B cell (primary cell): ENCODE results near the gene HRC. TPM values are rescaled to one million over a fixed set of nuclear protein-coding genes. Genes with fewer than 3 reads are reported as not detected.

Experiments
- ATAC-seq: fragments of 200-7000 bp; cut with Tn5 transposase; one replicate; pipeline ENCODE4 v1.10.0; 2021; ENCODE audit warnings: low read depth, mild to moderate bottlenecking, moderate number of reproducible peaks, moderate library complexity
- CTCF ChIA-PET: fragments of 350-600 bp; sonication (Branson Sonifier 250); formaldehyde crosslinking; loops from one replicate; lab custom pipeline; 2021; ENCODE audit warnings: antibody characterized with exemption, inconsistent platforms; lab: Charles Lee
- POLR2A ChIA-PET: fragments of 350-600 bp; sonication (Branson Sonifier 250); formaldehyde crosslinking; loops from one replicate; lab custom pipeline; 2021; ENCODE audit warnings: antibody characterized with exemption; lab: Charles Lee
- DNase-seq: peaks from one replicate; pipeline ENCODE4 v3.0.0; 2013
- H2AFZ ChIP-seq: 2 replicates; pipeline ENCODE4 v1.6.1; 2012; ENCODE audit warnings: mild to moderate bottlenecking, low read depth, low read length; ENCODE audit not compliant: insufficient read depth, poor library complexity, severe bottlenecking
- H3K27ac ChIP-seq, 2 donors: 1 replicate in 1 of 2; 2 replicates in 1 of 2; pipeline ENCODE4 v1.5.1; 2012 to 2013; ENCODE audit warnings: low read length in 2 of 2, mild to moderate bottlenecking in 2 of 2, moderate library complexity in 1 of 2
- H3K27me3 ChIP-seq, 4 experiments: fragments of 200-600 bp in 1 of 4; sonication (generic) in 1 of 4; replicated peaks in 1 of 4; 1 replicate in 2 of 4; 2 replicates in 2 of 4; pipeline versions ENCODE4 v1.6.1 to v1.7.0; 2013 to 2016; ENCODE audit warnings: low read length in 3 of 4, mild to moderate bottlenecking in 2 of 4, mixed read lengths in 1 of 4, moderate library complexity in 1 of 4; ENCODE audit not compliant: insufficient read depth in 4 of 4, control insufficient read depth in 3 of 4; ENCODE audit errors: control extremely low read depth in 1 of 4
- H3K36me3 ChIP-seq, 2 experiments: replicated peaks in 1 of 2; 1 replicate in 1 of 2; 2 replicates in 1 of 2; pipeline versions ENCODE4 v1.6.1 to v1.7.1; 2013; ENCODE audit warnings: low read length in 1 of 2; ENCODE audit not compliant: insufficient read depth in 2 of 2, control insufficient read depth in 1 of 2; ENCODE audit errors: control extremely low read depth in 1 of 2, extremely low read depth in 1 of 2
- H3K4me1 ChIP-seq, 2 donors: fragments of 200-600 bp in 1 of 2; sonication (generic) in 1 of 2; 1 replicate in 1 of 2; 2 replicates in 1 of 2; pipeline versions ENCODE4 v1.5.1 to v1.6.1; 2013 to 2017; ENCODE audit warnings: low read length in 2 of 2; ENCODE audit not compliant: control insufficient read depth in 2 of 2, insufficient read depth in 2 of 2
- H3K4me2 ChIP-seq: replicated peaks from 2 replicates; pipeline ENCODE3; 2012; ENCODE audit warnings: mild to moderate bottlenecking, low read depth, low read length; ENCODE audit not compliant: poor library complexity, severe bottlenecking
- H3K4me3 ChIP-seq, 5 experiments: fragments of 200-600 bp in 1 of 5; sonication (generic) in 1 of 5; 1 replicate in 3 of 5; 2 replicates in 2 of 5; pipeline versions ENCODE4 v1.5.1 to v1.7.0; 2011 to 2016; ENCODE audit warnings: low read length in 4 of 5, mild to moderate bottlenecking in 4 of 5, low read depth in 2 of 5, control low read depth in 1 of 5, moderate library complexity in 1 of 5; ENCODE audit not compliant: insufficient read depth in 1 of 5; ENCODE audit errors: control extremely low read depth in 1 of 5, extremely low read depth in 1 of 5
- H3K79me2 ChIP-seq: fragments of 200-600 bp; sonication (generic); one replicate; pipeline ENCODE4 v1.6.0; 2016; ENCODE audit warnings: low read length; ENCODE audit not compliant: control insufficient read depth, insufficient read depth
- H3K9ac ChIP-seq: fragments of 200-600 bp; sonication (generic); 2 replicates; pipeline ENCODE4 v1.6.1; 2017; ENCODE audit warnings: mild to moderate bottlenecking, low read length, moderate library complexity
- H3K9me3 ChIP-seq, 3 donors: one replicate each; pipeline versions ENCODE4 v1.6.1 to v1.7.1; 2013; ENCODE audit warnings: low read length in 2 of 3; ENCODE audit not compliant: control insufficient read depth in 2 of 3, insufficient read depth in 1 of 3; ENCODE audit errors: control extremely low read depth in 1 of 3
- H4K20me1 ChIP-seq: 2 replicates; pipeline ENCODE4 v1.6.0; 2012; ENCODE audit warnings: mild to moderate bottlenecking, low read length; ENCODE audit not compliant: insufficient read depth, control insufficient read depth, poor library complexity, severe bottlenecking
- H3K27ac Mint-ChIP-seq: one replicate; pipeline ENCODE4 v1.8.0; 2021; ENCODE audit warnings: mixed read lengths
- H3K27me3 Mint-ChIP-seq: one replicate; pipeline ENCODE4 v1.8.0; 2021; ENCODE audit warnings: mixed read lengths
- H3K4me1 Mint-ChIP-seq: one replicate; pipeline ENCODE4 v1.8.0; 2021; ENCODE audit warnings: mixed read lengths
- H3K4me3 Mint-ChIP-seq: one replicate; pipeline ENCODE4 v1.8.0; 2021; ENCODE audit warnings: mixed read lengths
- H3K9me3 Mint-ChIP-seq: one replicate; pipeline ENCODE4 v1.8.0; 2022; ENCODE audit warnings: mixed read lengths; ENCODE audit not compliant: insufficient read depth
- EZH2 ChIP-seq: IDR thresholded peaks from 2 replicates; pipeline ENCODE4 v1.6.1; 2012; ENCODE audit warnings: borderline replicate concordance, low read depth, mild to moderate bottlenecking, moderate library complexity, low read length; ENCODE audit not compliant: insufficient read depth, poor library complexity, severe bottlenecking
- whole genome bisulfite sequencing: methylation state at CpG from one replicate; pipeline ENCODE4 v1.1.5; 2013; ENCODE audit warnings: missing lambda C conversion rate; ENCODE audit not compliant: insufficient coverage; 5-methylcytosine and 5-hydroxymethylcytosine counted together
- intact Hi-C: fragments of 100-400 bp; cut with micrococcal nuclease; formaldehyde crosslinking; loops from one replicate; pipeline ENCODE4 v1.10.0; 2022
- polyA plus RNA-seq: library from polyadenylated mRNA; depleted of rRNA; stranded (reverse); fragments of >200 nt; gene quantifications from 2 replicates; pipeline ENCODE4 v1.2.3, GENCODE V29; 2012
- total RNA-seq, 2 donors: library from RNA; stranded (reverse); fragments of 120-200 nt in 1 of 2; gene quantifications; 1 replicate in 1 of 2; 2 replicates in 1 of 2; pipeline versions ENCODE4 v1.2.3 to v1.2.4, GENCODE V29; 2013 to 2022
- TF ChIP-seq, protein P1 (sequence below): fragments of 200-600 bp; IDR thresholded peaks from one replicate; pipeline ENCODE4 v1.8.0; 2022; ENCODE audit warnings: antibody characterized with exemption, mild to moderate bottlenecking

HRC gene
- total and polyA plus RNA-seq, 2 donors (not counting 1 experiment from before 2014, with no cell fraction given) = not detected

DNA sequence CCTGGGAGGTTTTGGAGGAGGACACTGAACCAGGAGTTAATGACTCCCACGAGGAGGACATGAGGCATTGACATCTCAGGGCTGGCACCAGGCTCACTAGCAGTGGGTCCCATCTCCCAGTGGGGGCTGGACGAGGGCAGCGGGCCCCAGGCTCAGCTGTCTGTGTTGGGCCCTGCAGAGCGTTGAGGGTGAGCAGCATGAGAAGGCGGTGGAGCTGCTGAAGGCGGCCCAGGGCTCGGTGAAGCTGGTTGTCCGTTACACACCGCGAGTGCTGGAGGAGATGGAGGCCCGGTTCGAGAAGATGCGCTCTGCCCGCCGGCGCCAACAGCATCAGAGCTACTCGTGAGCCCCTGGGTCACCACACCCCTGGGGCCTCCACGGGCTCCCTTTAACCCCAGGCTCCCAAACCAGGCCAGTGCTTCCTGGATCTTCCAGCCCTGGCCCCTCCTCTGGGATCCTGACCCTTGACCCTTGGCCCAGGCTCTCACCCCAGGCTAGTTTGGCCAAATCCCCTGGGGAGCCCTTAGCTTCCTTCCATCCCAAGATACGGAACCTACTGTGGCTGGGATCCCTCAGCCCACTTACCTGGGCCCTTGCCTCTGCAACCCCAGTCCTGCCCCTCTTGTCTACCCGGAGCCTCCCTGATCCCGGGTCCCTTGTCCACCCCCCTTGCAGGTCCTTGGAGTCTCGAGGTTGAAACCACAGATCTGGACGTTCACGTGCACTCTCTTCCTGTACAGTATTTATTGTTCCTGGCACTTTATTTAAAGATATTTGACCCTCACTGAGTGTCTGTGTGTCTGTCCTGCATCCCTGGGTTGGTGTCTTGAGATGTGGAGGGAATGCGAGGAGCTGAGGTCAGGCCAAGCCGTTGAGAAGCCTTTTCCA is 37.3 kb downstream of the HRC start:
- Histone ChIP-seq H3K79me2 (no peaks in the 10 kb centered on the region), H3K4me3 (peak overlapping the region; percentile 39 to 88 (median 62)), H2AFZ (peak overlapping the region; percentile 83), H3K4me1 (peaks cover 25 to 40% of the 10 kb centered on the region in 2 donors), H3K27ac (peak overlapping the region; percentile 93 to 95), H3K36me3 (no peaks in the 10 kb centered on the region), H3K9ac (peak overlapping the region; percentile 85), H3K27me3 (peaks cover 0 to 11% (median 2%) of the 10 kb centered on the region in 4 experiments), H3K9me3 (no peaks in the 10 kb centered on the region), H3K4me2 (peak overlapping the region; percentile 91), H4K20me1 (no peaks in the 10 kb centered on the region)
- Mint-ChIP-seq H3K27me3 (peaks cover 6% of the 10 kb centered on the region), H3K9me3 (no peaks in the 10 kb centered on the region), H3K27ac (peak overlapping the region; percentile 93), H3K4me1 (peaks cover 47% of the 10 kb centered on the region), H3K4me3 (peak overlapping the region; percentile 90)
- ChIA-PET CTCF (interaction anchor here (1.0 to 5.6 kb wide), 3 partner anchors 12 to 322 kb away, joined by 3 to 33 read pairs (median 5); no protein-coding TSS in a partner anchor), POLR2A (interaction anchor here (0.6 to 0.7 kb wide), 3 partner anchors 34 to 480 kb away, joined by 5 to 8 read pairs (median 6); no protein-coding TSS in a partner anchor)
- ATAC-seq (no peak), DNase-seq (peak; percentile 40)
- no peak for TF ChIP-seq EZH2
- TF ChIP-seq, protein P1, sequence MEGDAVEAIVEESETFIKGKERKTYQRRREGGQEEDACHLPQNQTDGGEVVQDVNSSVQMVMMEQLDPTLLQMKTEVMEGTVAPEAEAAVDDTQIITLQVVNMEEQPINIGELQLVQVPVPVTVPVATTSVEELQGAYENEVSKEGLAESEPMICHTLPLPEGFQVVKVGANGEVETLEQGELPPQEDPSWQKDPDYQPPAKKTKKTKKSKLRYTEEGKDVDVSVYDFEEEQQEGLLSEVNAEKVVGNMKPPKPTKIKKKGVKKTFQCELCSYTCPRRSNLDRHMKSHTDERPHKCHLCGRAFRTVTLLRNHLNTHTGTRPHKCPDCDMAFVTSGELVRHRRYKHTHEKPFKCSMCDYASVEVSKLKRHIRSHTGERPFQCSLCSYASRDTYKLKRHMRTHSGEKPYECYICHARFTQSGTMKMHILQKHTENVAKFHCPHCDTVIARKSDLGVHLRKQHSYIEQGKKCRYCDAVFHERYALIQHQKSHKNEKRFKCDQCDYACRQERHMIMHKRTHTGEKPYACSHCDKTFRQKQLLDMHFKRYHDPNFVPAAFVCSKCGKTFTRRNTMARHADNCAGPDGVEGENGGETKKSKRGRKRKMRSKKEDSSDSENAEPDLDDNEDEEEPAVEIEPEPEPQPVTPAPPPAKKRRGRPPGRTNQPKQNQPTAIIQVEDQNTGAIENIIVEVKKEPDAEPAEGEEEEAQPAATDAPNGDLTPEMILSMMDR = no peak
- intact Hi-C loops = loop anchor here (2.0 to 10.0 kb wide), 5 partner anchors 33 to 699 kb away; partner anchors contain the start of genes DBP, GYS1, MED25 and PRMT1
- 77% methylated on average over 24 of the region's 26 CpGs for WGBS
